Measurements from ENCODE around the gene DNLZ.

GRCh38 chr9:136348691-136349090 lies 14.9 kb downstream of the DNLZ start:
- TF ChIP-seq CTCF (IDR thresholded peaks at IDR 0.05; ENCODE audit: poor library complexity, severe bottlenecking) (no peak), POLR2AphosphoS5 (IDR thresholded peaks at IDR 0.05) (no peak), MXI1 (conservative IDR thresholded peaks at IDR 0.05; ENCODE audit: poor library complexity, severe bottlenecking) (no peak), EZH2 (IDR thresholded peaks at IDR 0.05; ENCODE audit: borderline replicate concordance, insufficient read depth, low read length, poor library complexity, severe bottlenecking) (no peak), REST (IDR thresholded peaks at IDR 0.05; ENCODE audit: borderline replicate concordance) (no peak), RAD21 (conservative IDR thresholded peaks at IDR 0.05) (no peak)

Data from neural cell (in vitro differentiated cells).